Astrocyte (in vitro differentiated cells and primary cell): ENCODE results near the gene PRKCE. TPM values are rescaled to one million over a fixed set of nuclear protein-coding genes. Genes with fewer than 3 reads are reported as not detected.

Experiments
- DNase-seq: peaks from one replicate; pipeline ENCODE4 v3.0.0-alpha.2; 2010; ENCODE audit warnings: low read depth
- FAIRE-seq: peaks from 2 replicates; lab custom pipeline; 2011; peaks lifted over from hg19 to GRCh38; lab: Jason Lieb, UNC
- H2AFZ ChIP-seq: 2 replicates; pipeline ENCODE4 v1.6.0; 2012; ENCODE audit warnings: low read depth, low read length, inconsistent platforms
- H3K27ac ChIP-seq: 2 replicates; pipeline ENCODE4 v1.5.1; 2011; ENCODE audit warnings: low read depth, low read length, inconsistent platforms
- H3K27me3 ChIP-seq: 2 replicates; pipeline ENCODE4 v1.6.0; 2011; ENCODE audit warnings: low read length, inconsistent platforms; ENCODE audit not compliant: insufficient read depth
- H3K36me3 ChIP-seq: 2 replicates; pipeline ENCODE4 v1.5.1; 2011; ENCODE audit warnings: low read length, inconsistent platforms; ENCODE audit not compliant: insufficient read depth
- H3K4me1 ChIP-seq: 2 replicates; pipeline ENCODE4 v1.5.1; 2011; ENCODE audit warnings: low read length, inconsistent platforms; ENCODE audit not compliant: insufficient read depth
- H3K4me2 ChIP-seq: 2 replicates; pipeline ENCODE4 v1.6.0; 2012; ENCODE audit warnings: low read length, inconsistent platforms
- H3K4me3 ChIP-seq: 2 replicates; pipeline ENCODE4 v1.5.1; 2011; ENCODE audit warnings: low read depth, mild to moderate bottlenecking, low read length, inconsistent platforms; ENCODE audit not compliant: insufficient read depth
- H3K79me2 ChIP-seq: 2 replicates; pipeline ENCODE4 v1.6.0; 2012; ENCODE audit warnings: mild to moderate bottlenecking, low read length, inconsistent platforms; ENCODE audit not compliant: insufficient read depth
- H3K9ac ChIP-seq: 2 replicates; pipeline ENCODE4 v1.6.0; 2012; ENCODE audit warnings: mild to moderate bottlenecking, low read length, inconsistent platforms
- H3K9me3 ChIP-seq: 2 replicates; pipeline ENCODE4 v1.5.1; 2012; ENCODE audit warnings: low read depth, mild to moderate bottlenecking, low read length, inconsistent platforms; ENCODE audit not compliant: insufficient read depth
- H4K20me1 ChIP-seq: 2 replicates; pipeline ENCODE4 v1.6.0; 2012; ENCODE audit warnings: low read length, inconsistent platforms; ENCODE audit not compliant: insufficient read depth
- H3K27ac Mint-ChIP-seq: one replicate; pipeline ENCODE4 v1.8.0; 2021; ENCODE audit warnings: mild to moderate bottlenecking, mixed read lengths; ENCODE audit not compliant: unreplicated experiment
- H3K27me3 Mint-ChIP-seq: one replicate; pipeline ENCODE4 v1.8.0; 2021; ENCODE audit warnings: low read depth, mixed read lengths; ENCODE audit not compliant: unreplicated experiment
- H3K36me3 Mint-ChIP-seq: one replicate; pipeline ENCODE4 v1.8.0; 2021; ENCODE audit warnings: low read depth, mixed read lengths; ENCODE audit not compliant: unreplicated experiment
- H3K4me1 Mint-ChIP-seq: one replicate; pipeline ENCODE4 v1.8.0; 2021; ENCODE audit warnings: low read depth, mixed read lengths; ENCODE audit not compliant: unreplicated experiment
- H3K4me3 Mint-ChIP-seq: one replicate; pipeline ENCODE4 v1.8.0; 2021; ENCODE audit warnings: mild to moderate bottlenecking, moderate library complexity, mixed read lengths; ENCODE audit not compliant: unreplicated experiment
- H3K9me3 Mint-ChIP-seq: one replicate; pipeline ENCODE4 v1.8.0; 2021; ENCODE audit warnings: mild to moderate bottlenecking, mixed read lengths; ENCODE audit not compliant: unreplicated experiment
- EZH2 ChIP-seq: IDR thresholded peaks from 2 replicates; pipeline ENCODE4 v1.6.1; 2012; ENCODE audit warnings: mild to moderate bottlenecking, low read length, inconsistent platforms; ENCODE audit not compliant: insufficient read depth
- total RNA-seq: library from RNA; stranded (reverse); gene quantifications from 2 replicates; pipeline ENCODE4 v1.2.1, GENCODE V29; 2021
- TF ChIP-seq, protein P1 (sequence below): IDR thresholded peaks from 2 replicates; pipeline ENCODE4 v1.5.1; 2011; ENCODE audit warnings: low read depth, mild to moderate bottlenecking, inconsistent platforms, low read length, moderate library complexity; ENCODE audit not compliant: insufficient read depth

Gene PRKCE
- total RNA-seq, 1 donor from 2014 or later = 12.8 TPM

DNA sequence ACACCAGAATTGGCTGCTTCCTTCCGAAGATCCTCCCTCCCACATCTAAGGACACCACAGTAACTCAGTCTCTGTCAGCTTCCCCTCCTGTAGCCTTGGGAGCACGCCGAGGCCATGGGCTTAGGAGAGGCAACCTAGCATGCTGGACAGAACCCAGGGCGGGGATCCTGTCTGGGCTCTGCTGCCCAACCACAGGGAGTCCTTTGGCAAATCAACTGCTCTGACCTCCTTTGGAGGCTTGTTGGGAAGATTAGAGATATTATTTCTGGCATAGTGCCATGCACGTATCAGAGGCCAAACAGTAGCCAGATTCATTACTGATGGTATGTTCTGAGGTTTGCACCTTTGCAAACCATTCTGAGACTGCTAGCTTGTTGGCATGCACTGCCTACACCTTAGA lies 383.1 kb downstream of the PRKCE start:
- DNase-seq (peak; percentile 82), FAIRE-seq (no peak)
- Mint-ChIP-seq H3K27me3 (no peaks in the 10 kb centered on the region), H3K4me3 (no peak overlapping the region), H3K36me3 (peaks cover 6% of the 10 kb centered on the region), H3K27ac (no peak overlapping the region), H3K9me3 (peaks cover 5% of the 10 kb centered on the region), H3K4me1 (peaks cover 7% of the 10 kb centered on the region)
- Histone ChIP-seq H3K9ac (no peak overlapping the region), H3K9me3 (no peaks in the 10 kb centered on the region), H3K4me1 (peaks cover 21% of the 10 kb centered on the region), H3K4me3 (no peak overlapping the region), H3K79me2 (no peaks in the 10 kb centered on the region), H4K20me1 (no peaks in the 10 kb centered on the region), H3K27ac (no peak overlapping the region), H3K36me3 (no peaks in the 10 kb centered on the region), H3K4me2 (no peak overlapping the region), H2AFZ (no peak overlapping the region), H3K27me3 (no peaks in the 10 kb centered on the region)
- TF ChIP-seq, protein P1, sequence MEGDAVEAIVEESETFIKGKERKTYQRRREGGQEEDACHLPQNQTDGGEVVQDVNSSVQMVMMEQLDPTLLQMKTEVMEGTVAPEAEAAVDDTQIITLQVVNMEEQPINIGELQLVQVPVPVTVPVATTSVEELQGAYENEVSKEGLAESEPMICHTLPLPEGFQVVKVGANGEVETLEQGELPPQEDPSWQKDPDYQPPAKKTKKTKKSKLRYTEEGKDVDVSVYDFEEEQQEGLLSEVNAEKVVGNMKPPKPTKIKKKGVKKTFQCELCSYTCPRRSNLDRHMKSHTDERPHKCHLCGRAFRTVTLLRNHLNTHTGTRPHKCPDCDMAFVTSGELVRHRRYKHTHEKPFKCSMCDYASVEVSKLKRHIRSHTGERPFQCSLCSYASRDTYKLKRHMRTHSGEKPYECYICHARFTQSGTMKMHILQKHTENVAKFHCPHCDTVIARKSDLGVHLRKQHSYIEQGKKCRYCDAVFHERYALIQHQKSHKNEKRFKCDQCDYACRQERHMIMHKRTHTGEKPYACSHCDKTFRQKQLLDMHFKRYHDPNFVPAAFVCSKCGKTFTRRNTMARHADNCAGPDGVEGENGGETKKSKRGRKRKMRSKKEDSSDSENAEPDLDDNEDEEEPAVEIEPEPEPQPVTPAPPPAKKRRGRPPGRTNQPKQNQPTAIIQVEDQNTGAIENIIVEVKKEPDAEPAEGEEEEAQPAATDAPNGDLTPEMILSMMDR = no peak
- no peak for TF ChIP-seq EZH2

DNA sequence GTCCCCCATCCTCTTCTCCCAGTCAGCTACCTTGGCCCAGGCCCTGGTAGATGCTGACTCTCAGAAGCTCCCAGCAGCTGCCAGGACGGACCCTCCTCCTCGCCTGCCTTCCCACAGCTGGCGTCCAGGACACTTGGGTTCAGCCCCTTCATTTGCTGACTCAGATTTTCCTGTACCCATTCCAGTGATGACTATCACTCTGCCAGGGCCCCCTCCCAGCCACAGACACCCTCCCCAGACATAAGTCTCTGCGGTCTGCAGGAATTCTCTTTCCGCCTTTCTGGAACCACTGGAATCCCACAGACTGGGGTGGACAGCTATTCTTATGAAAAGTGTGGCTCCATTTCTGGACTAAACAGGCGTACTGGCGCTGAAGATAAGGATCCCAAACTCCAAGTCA lies 385.5 kb downstream of the PRKCE start:
- FAIRE-seq (peak; percentile 72), DNase-seq (peak; percentile 100)
- Histone ChIP-seq H3K79me2 (no peaks in the 10 kb centered on the region), H2AFZ (no peak overlapping the region), H3K4me3 (no peak overlapping the region), H3K4me2 (peak overlapping the region; percentile 27), H3K9ac (peak overlapping the region; percentile 33), H3K9me3 (no peaks in the 10 kb centered on the region), H3K4me1 (peaks cover 18% of the 10 kb centered on the region), H3K36me3 (no peaks in the 10 kb centered on the region), H4K20me1 (no peaks in the 10 kb centered on the region), H3K27me3 (no peaks in the 10 kb centered on the region), H3K27ac (peak overlapping the region; percentile 58)
- Mint-ChIP-seq H3K36me3 (peaks cover 9% of the 10 kb centered on the region), H3K4me3 (no peak overlapping the region), H3K4me1 (peaks cover 3% of the 10 kb centered on the region), H3K27ac (peak overlapping the region; percentile 53), H3K9me3 (peaks cover 5% of the 10 kb centered on the region), H3K27me3 (peaks cover 2% of the 10 kb centered on the region)
- no peak for TF ChIP-seq EZH2
- TF ChIP-seq, protein P1 = no peak

DNA sequence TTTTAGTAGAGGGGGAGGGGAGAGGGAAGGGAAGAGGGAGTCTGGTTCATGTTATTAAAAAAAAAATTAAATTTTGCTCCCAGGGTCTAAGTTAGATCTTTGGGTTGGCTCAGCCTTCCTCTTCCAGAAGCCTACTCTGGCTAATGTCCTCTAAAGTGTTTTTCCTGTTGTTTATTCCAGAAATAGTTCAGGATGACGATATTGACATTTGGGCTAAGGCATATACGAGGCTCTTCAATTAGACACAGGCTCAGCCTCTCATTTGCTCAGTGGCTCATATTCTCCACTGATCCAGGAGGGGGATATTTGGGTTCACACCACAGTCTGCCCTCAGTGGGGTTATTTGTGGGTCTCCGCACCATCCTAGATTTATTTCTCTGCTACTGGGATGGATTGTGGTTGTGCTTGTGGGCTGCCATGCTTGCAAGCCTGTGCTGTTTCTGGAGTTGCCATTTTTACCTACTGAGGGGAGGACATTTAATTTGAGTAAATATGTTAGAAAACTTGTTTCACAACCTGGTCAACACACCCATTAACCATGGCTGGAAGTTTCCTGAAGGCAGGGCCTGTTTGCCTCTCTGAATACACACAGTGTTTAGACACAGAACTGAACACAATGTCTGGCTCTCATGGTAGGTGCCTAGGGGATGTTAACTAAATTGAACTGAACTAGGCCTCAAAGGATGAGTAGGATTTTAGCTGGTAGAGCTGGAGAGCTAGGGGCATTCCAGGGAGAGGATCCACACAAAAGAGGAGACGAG lies 388.2 kb downstream of the PRKCE start:
- no peak for FAIRE-seq
- H3K4me3 Mint-ChIP-seq = no peak overlapping the region

More for the DNA sequence above, 388.2 kb downstream of the PRKCE start:
- no peak overlapping the region for H3K4me2 ChIP-seq
- no peak overlapping the region for H3K9ac ChIP-seq
- H3K27ac ChIP-seq = no peak overlapping the region
- H3K36me3 ChIP-seq = no peaks in the 10 kb centered on the region
- no peak for DNase-seq
- H3K9me3 ChIP-seq = no peaks in the 10 kb centered on the region
- H3K9me3 Mint-ChIP-seq = no peaks in the 10 kb centered on the region
- H3K4me1 Mint-ChIP-seq = peaks cover 3% of the 10 kb centered on the region
- H2AFZ ChIP-seq = no peak overlapping the region
- H3K4me3 ChIP-seq = no peak overlapping the region
- H4K20me1 ChIP-seq = no peaks in the 10 kb centered on the region
- peaks cover 14% of the 10 kb centered on the region for H3K4me1 ChIP-seq
- H3K36me3 Mint-ChIP-seq = peaks cover 3% of the 10 kb centered on the region
- no peak for TF ChIP-seq EZH2
- TF ChIP-seq, protein P1 = no peak
- H3K27me3 Mint-ChIP-seq = peaks cover 2% of the 10 kb centered on the region
- no peaks in the 10 kb centered on the region for H3K27me3 ChIP-seq
- H3K27ac Mint-ChIP-seq = no peak overlapping the region
- no peaks in the 10 kb centered on the region for H3K79me2 ChIP-seq
